Measurements from ENCODE around the gene IL12RB2.

IL12RB2 gene

GRCh38 chr1:67314696-67315095 lies 7.0 kb downstream of the IL12RB2 start:
- no peak for DNase-seq

DNA sequence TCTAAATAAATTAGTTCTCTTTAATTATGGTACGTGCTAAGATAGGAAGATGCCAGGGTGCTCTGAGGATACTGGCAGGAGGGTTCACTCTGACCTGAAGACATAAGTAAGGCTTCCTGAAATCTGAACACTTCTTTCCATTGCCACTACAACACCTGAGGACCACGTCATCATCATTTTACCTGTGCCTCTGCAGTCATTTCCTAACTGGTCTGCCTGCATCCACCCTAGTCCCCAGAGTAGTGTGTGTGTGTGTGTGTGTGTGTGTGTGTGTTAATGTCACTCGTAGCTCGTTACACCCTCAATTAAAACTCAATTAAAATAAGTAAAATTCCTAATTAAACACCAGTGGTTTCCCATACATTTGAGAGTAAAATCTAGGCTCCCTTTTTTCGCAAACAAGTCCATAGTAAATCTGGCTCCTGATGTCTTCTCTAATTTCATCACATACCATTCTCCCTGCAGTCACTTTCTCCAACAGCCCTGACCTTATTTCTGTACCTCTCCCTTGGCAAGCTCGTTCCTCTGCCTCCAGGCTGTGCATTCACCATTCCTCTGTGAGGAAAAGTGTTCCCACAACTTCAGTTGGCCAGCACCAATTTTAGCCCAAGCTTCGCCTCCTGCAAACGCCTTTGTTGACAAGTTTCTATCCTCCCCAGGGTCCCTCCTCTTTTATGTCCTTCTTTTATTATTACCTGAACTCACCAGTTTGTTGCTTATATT lies 8.7 kb downstream of the IL12RB2 start:
- no peak for DNase-seq

- no peak for DNase-seq
These were observed 9.2 kb downstream of the IL12RB2 start for GRCh38 chr1:67316918-67317317.

- no peak for DNase-seq
These were observed 10.1 kb downstream of the IL12RB2 start for GRCh38 chr1:67317803-67318202.

GRCh38 chr1:67322442-67322841 lies 14.8 kb downstream of the IL12RB2 start:
- DNase-seq = no peak

DNA sequence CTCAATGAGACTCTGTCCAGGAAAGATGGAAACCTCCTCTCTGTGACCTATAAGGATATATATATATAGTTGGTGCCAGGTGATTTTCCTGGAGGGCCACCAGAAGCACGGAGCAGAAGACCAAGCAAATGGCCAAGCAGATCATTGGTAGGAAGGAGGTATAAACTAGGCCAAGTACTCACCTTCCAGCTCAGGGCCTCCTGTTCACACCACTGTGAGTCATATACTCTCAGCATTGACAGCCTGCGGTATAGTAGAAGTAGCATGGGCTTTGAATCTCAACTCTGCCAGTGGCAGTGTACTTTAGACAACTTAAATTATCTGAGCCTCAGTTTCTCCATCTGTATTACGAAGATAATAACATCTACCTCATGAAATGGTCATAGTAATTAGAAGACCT lies 15.4 kb downstream of the IL12RB2 start:
- no peak for DNase-seq

GRCh38 chr1:67324068-67324467 lies 16.4 kb downstream of the IL12RB2 start:
- no peak for DNase-seq

DNA sequence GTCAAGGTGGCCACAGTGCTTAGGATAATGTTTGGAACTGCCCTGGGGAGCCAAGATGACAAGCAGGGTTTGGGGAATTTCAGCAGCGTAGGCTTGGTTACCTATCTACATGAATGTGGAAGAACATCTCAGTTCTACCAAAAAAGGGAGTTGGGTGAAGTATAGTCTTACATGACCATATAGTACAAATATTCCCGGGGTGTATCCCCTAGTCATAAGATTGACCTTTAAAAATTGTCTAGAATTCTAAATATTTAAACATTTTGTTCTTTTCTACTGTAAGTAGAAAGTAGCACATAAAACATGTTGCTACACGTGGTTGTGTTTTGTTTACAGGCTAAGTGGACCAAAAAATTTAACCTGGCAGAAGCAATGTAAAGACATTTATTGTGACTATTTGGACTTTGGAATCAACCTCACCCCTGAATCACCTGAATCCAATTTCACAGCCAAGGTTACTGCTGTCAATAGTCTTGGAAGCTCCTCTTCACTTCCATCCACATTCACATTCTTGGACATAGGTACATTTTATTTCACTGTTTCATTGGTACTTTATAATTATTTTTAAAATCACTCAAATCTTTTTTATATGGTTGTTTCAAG lies 20.3 kb downstream of the IL12RB2 start:
- no peak for DNase-seq

- DNase-seq = no peak
These were observed 25.2 kb downstream of the IL12RB2 start for GRCh38 chr1:67332653-67333529.

DNA sequence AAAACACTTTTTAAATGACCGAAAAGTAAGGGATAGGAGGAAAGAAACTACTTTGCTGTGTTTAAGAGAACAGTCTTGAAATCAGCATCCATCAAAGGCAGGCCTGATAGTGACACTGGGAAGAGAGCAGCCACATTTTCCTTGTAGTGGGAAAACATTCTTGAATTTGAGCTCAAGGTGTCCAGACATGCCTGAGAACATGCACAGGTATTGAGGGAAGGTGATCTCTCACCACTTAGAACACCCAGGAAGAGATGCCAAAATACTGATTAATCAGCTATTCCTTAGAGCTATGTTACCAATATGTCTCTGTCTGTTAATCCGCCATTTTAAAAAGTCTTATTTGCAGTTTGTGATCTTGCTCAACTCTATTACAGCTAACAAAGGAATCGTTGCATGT lies 25.9 kb downstream of the IL12RB2 start:
- no peak for DNase-seq

DNA sequence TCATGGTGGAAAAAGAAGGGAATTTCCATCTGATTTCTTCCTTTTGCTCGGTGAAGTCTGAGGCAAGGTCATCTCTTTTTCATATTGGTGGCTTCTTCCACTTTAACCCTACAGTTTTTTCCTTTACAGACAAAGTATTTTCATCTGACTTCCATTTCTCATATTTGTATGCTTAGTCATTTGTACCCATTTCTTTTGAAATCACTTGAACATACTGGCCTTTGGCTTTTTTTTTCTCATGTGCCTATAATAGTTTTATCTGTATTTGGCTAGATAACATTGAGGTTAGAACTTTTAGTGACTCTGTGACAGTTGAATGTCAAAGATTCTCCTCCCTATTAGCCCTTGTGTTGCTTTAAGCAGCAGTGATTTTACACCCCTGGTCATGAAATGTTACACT lies 27.7 kb downstream of the IL12RB2 start:
- DNase-seq = no peak

- no peak for DNase-seq
These were observed 28.5 kb downstream of the IL12RB2 start for GRCh38 chr1:67336157-67336556.

GRCh38 chr1:67336783-67337182 lies 29.1 kb downstream of the IL12RB2 start:
- DNase-seq = no peak

GRCh38 chr1:67338642-67339041 lies 31.0 kb downstream of the IL12RB2 start:
- DNase-seq = no peak

DNA sequence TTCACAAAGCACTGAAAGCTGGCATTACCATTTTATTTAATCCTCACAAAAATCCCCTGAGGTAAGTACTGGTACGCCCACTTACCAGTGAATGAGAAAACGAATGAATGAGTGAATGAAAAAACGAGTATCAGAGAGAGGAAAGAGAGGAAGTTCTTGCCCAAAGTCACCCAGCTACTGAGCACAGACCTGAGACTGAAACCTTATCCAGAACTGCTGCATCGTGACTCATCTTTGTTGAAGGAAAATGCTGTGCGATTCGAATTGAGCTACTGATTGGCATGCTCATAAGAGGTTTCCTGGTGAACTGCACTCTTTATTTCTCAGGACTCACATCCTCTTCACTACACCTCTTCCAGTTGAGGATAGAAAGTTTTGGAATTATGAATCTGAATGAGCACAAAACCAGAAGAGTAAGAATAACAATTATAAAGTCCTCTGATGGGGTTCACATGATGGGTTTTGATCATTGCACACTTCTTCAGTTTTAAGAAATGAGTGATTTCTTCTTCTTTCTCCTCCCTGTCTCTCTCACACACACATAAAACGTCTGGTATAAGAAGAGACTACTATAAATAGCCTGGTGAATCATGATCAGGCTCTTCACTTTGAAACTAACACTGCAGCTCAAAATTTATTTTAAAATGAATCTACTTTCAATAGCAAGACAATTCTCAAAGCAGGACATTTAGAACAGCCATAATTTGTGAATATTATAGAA lies 32.1 kb downstream of the IL12RB2 start:
- DNase-seq = no peak

GRCh38 chr1:67342076-67342890 lies 34.6 kb downstream of the IL12RB2 start:
- no peak for DNase-seq

GRCh38 chr1:67345556-67345955 lies 37.9 kb downstream of the IL12RB2 start:
- DNase-seq = no peak

DNA sequence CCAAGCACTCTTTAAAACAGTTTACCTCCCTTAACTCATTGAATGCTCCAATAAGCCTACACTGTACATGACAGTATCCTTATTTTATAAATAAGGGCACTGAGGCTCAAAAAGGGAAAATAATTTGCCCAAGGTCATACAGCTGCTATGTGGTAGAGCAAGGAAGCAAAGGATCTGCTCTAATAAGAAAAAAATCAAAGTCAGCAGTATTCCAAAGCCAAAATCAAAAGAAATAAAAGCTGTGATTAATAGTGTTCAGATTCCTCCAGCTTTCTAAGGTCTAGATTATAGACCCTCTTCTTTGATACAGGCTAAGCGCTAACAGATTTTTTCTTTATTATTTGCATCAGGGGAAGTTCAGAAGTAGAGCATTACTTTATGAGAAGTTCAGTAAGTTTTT lies 39.3 kb downstream of the IL12RB2 start:
- DNase-seq = no peak

DNA sequence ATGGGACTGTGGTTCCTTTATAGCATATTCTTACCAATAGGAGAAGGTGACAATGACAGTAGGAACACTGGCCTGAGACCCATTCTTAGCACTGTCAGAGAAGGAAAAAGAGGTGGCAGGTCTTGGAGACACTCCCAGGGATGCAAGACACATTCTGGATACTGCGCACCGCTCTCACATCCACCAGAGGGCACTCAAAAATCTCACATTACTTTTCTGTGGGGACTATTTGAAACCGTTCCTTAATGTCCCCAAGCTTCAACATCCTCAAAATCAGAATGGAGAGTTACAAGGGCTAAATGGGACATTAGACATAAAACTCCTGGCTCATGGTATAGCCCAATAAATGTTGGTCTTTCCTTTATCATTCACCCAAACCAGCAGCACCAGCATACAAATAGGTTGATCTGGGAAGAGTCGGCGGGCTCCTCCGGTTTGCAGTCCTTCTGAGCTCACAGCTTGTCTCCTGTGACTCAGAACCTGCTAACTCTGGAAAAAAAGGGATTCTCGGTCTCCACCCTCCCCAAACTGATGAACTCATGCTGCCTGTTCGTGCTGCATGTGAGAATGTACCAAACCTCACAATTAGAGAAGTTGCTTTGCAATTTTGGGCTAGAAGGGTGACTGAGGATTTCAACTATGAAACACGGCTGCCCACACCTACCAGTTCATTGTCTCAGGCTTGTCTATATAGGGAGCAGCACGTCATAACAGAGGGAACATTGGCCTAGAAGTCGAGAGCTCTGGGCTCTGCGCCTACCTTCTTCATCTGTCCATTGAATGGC lies 40.2 kb downstream of the IL12RB2 start:
- no peak for DNase-seq

- no peak for DNase-seq
These were observed 41.0 kb downstream of the IL12RB2 start for GRCh38 chr1:67348586-67349252.

- DNase-seq = no peak
These were observed 43.1 kb downstream of the IL12RB2 start for GRCh38 chr1:67350783-67351182.

Measured in stimulated activated CD4-positive, alpha-beta T cell treated with anti-CD3 and anti-CD28 coated beads, Interleukin-2, amount 100 ng/mL, for 48 hours (primary cell).